Activated CD8-positive, alpha-beta memory T cell treated with anti-CD3 and anti-CD28 coated beads for 36 hours (primary cell): ENCODE data around the gene CD96. TPM values are rescaled to one million over a fixed set of nuclear protein-coding genes. Genes with fewer than 3 reads are reported as not detected.

ENCODE experiments used
- CTCF ChIA-PET: fragments of 350-600 bp; sonication (Branson Sonifier 250); formaldehyde crosslinking; loops from one replicate; lab custom pipeline; 2021; ENCODE audit warnings: antibody characterized with exemption; lab: Charles Lee
- POLR2A ChIA-PET: fragments of 350-600 bp; sonication (Branson Sonifier 250); formaldehyde crosslinking; loops from one replicate; lab custom pipeline; 2021; ENCODE audit warnings: antibody characterized with exemption; lab: Charles Lee
- total RNA-seq, 2 experiments: library from RNA; stranded (reverse); gene quantifications; one replicate each; pipeline ENCODE4 v1.2.3, GENCODE V29; 2021

Gene CD96
- total RNA-seq, 2 experiments from 2014 or later, result 68.3 to 69.1 TPM

DNA sequence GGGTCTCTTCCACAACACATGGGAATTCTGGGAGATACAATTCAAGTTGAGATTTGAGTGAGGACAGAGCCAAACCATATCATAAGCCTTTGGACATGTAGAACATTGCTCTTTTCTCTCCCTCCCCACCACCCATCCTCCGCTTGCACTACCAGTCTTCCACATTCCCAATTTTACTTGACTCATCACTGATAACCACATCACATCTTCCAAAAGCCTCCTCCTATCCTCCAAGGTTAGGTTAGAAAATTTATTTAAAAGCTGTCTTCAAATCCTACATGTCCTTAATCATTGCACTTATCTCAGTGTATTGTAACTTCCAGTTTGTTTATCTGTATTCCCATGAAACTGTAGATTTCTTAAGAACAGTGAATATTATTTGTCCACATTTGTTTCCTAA lies 42.7 kb downstream of the CD96 start:
- ChIA-PET POLR2A (interaction anchor here (1.2 kb wide), 1 partner anchor 9 kb away, joined by 5 read pairs; no protein-coding TSS in a partner anchor), CTCF (no interaction called here)

DNA sequence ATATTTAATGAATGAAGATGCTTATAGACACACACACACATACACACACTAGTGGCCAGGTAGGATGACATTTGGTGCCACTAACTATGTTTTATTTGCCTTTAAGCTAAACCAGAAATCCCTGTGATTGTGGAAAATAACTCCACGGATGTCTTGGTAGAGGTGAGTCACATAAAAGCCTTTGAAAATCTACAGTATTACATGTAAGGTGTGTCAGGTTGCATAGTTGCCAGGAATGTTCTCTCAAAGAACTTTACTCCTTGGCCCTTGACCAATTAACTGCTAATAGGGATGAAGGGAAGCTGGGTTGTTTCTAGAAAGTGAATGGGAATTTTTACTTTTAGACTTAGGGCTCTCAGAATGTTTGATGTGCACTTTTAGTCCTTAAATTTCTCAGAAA lies 43.2 kb downstream of the CD96 start:
- ChIA-PET CTCF (no interaction called here), POLR2A (interaction anchor here (1.2 kb wide), 1 partner anchor 8 kb away, joined by 5 read pairs; no protein-coding TSS in a partner anchor)

DNA sequence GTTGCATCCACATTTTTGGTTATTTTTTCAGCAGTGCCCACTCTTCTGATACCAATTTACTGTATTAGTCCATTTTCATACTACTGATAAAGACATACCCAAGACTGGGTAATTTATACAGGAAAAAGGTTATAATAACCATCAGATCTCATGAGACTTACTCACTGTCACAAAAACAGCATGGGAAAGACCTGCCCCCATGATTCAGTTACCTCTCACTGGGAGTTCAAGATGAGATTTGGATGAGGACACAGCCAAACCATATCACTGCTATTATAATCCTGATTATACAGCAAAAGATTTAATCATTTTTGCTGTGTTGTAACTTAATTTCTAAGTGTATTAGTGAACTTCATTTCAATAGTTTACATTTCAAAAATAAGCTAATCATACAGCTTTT lies 46.5 kb downstream of the CD96 start:
- ChIA-PET POLR2A (interaction anchor here (0.6 to 3.5 kb wide), 4 partner anchors 15 to 830 kb away, joined by 3 to 33 read pairs (median 4); no protein-coding TSS in a partner anchor), CTCF (interaction anchor here (0.7 to 4.0 kb wide), 5 partner anchors 19 to 61 kb away, joined by 3 to 22 read pairs (median 3); no protein-coding TSS in a partner anchor)

DNA sequence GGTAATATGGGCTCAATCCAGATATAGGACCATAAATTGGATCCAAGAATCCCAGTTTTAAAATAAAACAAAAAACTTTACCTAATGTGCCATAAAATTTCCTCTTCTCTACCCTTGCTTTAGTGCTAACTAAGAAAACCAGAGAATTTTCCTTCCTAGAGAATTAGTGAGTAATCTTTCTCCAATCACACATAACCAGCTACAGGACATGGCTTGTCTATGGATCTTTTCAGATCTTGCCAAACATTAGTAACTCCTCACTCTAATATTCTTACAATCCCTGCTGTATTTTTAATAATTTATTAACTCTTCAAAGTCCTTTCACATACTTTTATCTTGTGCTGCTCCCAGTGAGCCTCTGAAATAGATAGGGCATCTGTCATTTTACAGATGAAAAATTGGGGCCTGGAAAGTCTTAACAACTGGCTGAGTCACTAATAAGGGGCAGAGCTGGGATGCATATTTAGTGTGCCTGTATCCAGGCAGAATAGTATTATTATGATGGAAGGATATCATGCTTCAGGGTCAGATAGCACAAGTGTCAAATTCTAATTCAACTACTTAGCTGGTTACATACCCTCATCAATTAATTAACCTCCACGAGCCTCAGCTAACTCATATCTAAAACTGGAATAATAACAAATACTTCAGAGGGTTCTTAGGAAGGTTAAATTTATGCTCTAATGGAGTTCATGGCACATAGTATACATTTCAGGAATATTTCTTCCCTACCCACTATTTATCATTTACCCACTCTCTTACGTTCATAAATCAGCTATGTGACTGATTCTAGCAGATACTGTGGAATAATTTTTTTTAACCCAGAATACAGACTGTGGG lies 47.5 kb downstream of the CD96 start:
- ChIA-PET POLR2A (interaction anchor here (0.6 to 3.5 kb wide), 10 partner anchors 10 to 46 kb away, joined by 3 to 33 read pairs (median 6); no protein-coding TSS in a partner anchor), CTCF (interaction anchor here (0.7 to 4.0 kb wide), 4 partner anchors 18 to 424 kb away, joined by 3 to 22 read pairs (median 3); no protein-coding TSS in a partner anchor)

DNA sequence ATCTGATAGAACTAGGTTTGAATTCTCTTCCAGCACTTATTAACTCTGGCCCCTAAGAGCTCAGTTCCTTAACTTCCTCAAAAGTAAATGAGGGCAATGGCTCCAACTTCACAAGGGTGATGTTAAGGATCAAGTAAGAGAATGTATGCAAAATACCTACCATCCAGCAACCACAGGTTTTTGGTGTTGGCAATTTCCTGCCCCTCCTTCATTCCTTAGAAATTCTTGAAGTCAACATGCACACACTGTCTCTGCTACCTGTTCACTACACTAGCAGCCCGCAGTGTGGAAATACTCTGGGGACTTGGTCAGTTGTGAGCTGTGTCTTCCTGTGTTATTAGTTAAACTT lies 48.1 kb downstream of the CD96 start:
- CTCF ChIA-PET, result interaction anchor here (0.8 to 4.0 kb wide), 4 partner anchors 8 to 423 kb away, joined by 3 to 22 read pairs (median 4); no protein-coding TSS in a partner anchor
- POLR2A ChIA-PET, result interaction anchor here (0.6 to 3.5 kb wide), 8 partner anchors 10 to 47 kb away, joined by 3 to 33 read pairs (median 8); no protein-coding TSS in a partner anchor

DNA sequence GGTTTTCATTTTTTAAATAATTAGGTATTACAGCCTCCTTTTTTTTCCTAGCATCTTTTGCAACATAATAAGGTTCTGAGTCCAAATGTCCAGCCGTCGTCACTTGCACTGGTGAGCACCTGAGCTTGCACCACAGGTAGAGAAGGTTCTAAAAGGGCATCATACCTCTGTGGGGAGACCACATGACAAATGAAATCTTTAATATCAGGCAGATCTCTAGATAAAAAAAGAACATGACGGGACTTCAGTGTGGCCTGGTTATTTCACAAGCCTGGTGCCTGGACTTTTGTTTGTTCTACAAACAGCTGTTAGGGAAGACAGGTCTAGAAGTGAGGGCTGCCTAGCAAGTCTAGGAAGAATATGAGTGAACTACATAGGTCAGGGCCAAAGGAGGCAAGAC lies 49.6 kb downstream of the CD96 start:
- POLR2A ChIA-PET, result interaction anchor here (0.6 to 4.5 kb wide), 7 partner anchors 12 to 388 kb away, joined by 3 to 33 read pairs (median 4); no protein-coding TSS in a partner anchor
- CTCF ChIA-PET, result interaction anchor here (1.1 to 4.0 kb wide), 4 partner anchors 8 to 45 kb away, joined by 3 to 22 read pairs (median 4); no protein-coding TSS in a partner anchor

DNA sequence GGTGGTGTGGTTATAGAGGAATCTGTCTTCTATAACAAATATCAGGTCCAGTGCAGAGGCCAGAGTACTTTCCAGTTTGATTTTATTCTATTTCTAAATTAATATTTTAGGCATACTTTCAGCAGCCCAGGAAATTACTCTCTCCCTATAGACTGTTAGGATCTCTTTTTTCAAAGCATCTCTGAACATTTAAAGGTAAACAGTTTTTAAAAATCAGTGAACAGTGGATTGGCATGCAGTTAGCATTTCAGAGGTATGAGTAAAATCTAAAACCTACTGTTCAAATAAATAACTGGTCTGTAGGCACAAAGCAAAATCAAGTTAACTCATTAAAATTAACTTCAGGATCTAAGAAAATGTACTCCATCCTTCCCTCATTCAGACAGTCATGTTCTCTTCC lies 50.1 kb downstream of the CD96 start:
- POLR2A ChIA-PET, result interaction anchor here (0.6 to 5.0 kb wide), 8 partner anchors 12 to 59 kb away, joined by 3 to 51 read pairs (median 33); no protein-coding TSS in a partner anchor
- CTCF ChIA-PET, result interaction anchor here (3.2 to 4.0 kb wide), 3 partner anchors 24 to 49 kb away, joined by 14 to 28 read pairs (median 22); no protein-coding TSS in a partner anchor

DNA sequence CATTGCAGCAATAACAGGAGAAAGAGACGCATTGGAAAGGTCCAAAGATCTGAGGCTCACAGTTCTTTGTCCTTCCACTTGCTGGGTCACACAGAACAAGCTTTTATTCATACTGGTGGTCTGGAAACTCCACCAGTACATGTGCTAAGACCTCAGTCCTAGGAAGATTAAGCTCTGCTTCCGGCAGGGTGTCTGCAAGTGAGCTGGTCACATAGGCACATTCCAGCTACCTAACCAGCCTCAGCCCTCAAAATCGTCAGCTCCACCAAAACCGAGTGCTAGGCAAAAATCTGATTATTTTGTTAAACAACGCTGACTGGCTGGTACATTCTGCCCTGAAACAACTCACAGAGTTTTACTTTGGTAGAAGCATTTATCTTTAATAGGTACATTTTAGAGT lies 50.9 kb downstream of the CD96 start:
- POLR2A ChIA-PET, result interaction anchor here (0.5 to 5.0 kb wide), 9 partner anchors 8 to 920 kb away, joined by 3 to 51 read pairs (median 25); no protein-coding TSS in a partner anchor
- CTCF ChIA-PET, result interaction anchor here (1.2 to 3.9 kb wide), 6 partner anchors 11 to 49 kb away, joined by 3 to 28 read pairs (median 12); no protein-coding TSS in a partner anchor

DNA sequence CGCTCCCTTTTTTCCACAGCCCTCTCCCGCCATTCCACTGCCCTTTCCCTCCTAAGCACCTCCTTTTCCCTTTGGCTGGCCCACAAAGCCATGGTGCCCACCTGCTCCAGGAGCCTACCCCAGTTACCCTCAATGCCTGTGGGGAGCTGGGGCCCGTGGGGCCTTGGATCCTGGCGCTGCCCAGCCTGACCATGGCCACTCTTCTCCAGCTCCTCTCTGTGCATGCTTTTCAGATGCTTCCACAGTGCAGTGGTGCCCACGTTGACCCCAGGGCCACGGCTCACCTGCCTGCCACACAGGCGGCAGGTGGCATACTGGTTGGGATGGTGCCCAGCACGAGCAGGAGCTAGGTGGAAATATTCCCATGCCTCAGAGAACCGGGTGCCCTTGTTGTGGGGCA lies 51.7 kb downstream of the CD96 start:
- ChIA-PET CTCF (interaction anchor here (1.2 to 3.9 kb wide), 7 partner anchors 11 to 50 kb away, joined by 3 to 28 read pairs (median 11); no protein-coding TSS in a partner anchor), POLR2A (interaction anchor here (0.6 to 5.0 kb wide), 9 partner anchors 9 to 50 kb away, joined by 3 to 51 read pairs (median 25); no protein-coding TSS in a partner anchor)

DNA sequence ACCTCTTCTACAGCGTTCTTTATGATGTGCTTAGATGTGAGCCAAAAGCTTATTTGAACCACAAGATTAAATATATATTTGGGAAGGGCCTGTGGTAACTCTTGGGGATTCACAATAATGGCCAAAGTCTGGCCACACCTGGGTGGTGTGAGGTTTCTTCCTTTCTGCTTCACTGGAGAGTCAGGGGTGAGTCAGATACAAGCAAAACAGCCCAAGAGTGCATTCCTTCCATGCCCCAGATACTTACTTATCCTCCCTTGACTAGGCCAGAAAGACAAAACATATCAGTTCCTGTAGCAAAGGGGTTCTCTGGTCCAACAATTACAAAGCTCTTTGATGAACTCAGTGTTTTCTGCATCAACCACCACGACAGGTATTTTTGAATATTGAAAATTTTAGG lies 52.2 kb downstream of the CD96 start:
- ChIA-PET POLR2A (interaction anchor here (1.3 to 5.0 kb wide), 9 partner anchors 10 to 53 kb away, joined by 3 to 51 read pairs (median 25); partner anchors contain the start of gene CD96), CTCF (interaction anchor here (1.4 to 3.9 kb wide), 6 partner anchors 10 to 51 kb away, joined by 3 to 28 read pairs (median 12); no protein-coding TSS in a partner anchor)

DNA sequence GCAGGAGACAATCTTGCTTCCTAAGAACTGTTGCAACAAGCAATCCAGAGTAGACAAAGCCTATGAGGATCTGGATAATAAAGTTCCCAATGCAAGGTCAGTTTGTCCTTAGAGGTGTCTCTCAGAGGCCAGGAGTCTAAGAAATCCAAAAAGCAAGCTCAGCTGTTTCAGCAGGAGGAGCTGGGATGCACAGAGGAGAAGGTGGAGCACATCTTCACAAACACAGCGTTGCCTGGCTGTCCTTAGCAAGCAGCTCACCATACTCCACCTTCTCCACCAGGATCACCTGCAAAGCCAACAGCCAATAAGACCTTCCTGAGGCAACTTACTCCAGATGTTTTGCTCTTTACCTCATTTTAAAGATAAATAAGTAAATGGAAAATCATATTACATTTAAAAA lies 52.8 kb downstream of the CD96 start:
- ChIA-PET CTCF (interaction anchor here (1.0 to 3.9 kb wide), 7 partner anchors 9 to 78 kb away, joined by 3 to 28 read pairs (median 11); no protein-coding TSS in a partner anchor), POLR2A (interaction anchor here (1.3 to 5.0 kb wide), 9 partner anchors 9 to 53 kb away, joined by 3 to 51 read pairs (median 25); partner anchors contain the start of gene CD96)

DNA sequence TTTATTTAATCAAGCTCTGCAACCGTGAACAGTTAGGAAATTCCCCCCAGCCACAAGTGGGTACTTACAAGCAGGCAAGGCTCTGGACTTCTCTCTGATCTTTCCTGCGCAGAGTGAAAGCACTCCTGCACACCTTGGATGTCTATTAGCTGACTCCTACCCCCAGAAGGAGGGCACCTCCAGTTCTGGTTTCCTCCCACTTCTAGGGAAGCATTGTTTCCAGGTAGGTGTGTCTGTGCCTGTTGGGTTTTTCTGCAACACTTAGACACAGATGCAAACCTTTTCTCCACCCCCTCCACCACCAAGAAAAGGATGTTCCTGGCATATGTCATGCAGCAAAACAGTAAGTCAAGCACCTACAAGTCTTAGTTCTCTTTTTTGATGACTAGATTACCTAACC lies 53.2 kb downstream of the CD96 start, which contains the start of gene ZBED2:
Gene ZBED2 (minus strand): TSS at position 115 of the 400 bp plus-strand sequence. CDS start 1,145 bp downstream, outside the sequence.
- POLR2A ChIA-PET, result interaction anchor here (0.5 to 5.0 kb wide), 9 partner anchors 9 to 54 kb away, joined by 3 to 51 read pairs (median 25); partner anchors contain the start of gene CD96
- CTCF ChIA-PET, result interaction anchor here (1.0 to 3.9 kb wide), 6 partner anchors 9 to 78 kb away, joined by 3 to 28 read pairs (median 12); no protein-coding TSS in a partner anchor

DNA sequence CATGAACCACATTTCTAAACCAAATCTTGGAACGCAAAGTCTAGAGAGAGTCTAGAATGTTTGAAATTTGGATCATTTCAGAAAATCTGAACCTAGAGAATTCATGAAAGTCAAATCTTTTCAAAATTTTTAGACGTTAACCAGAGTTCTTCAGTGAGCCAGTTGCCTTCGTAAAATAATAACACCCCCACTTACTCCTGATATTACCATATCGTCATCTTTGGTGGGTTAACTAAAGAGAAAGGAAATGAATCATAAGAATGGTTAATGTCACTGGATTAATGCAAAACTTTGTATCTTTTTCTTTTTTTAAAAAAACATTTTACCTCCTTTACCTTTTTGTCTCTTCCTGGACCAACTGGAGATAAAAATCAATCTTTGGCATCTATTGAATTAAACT lies 54.3 kb downstream of the CD96 start:
- POLR2A ChIA-PET, result interaction anchor here (3.8 to 5.0 kb wide), 3 partner anchors 14 to 50 kb away, joined by 25 to 51 read pairs (median 39); no protein-coding TSS in a partner anchor
- CTCF ChIA-PET, result interaction anchor here (1.5 to 3.9 kb wide), 2 partner anchors 20 to 49 kb away, joined by 3 to 28 read pairs; no protein-coding TSS in a partner anchor

DNA sequence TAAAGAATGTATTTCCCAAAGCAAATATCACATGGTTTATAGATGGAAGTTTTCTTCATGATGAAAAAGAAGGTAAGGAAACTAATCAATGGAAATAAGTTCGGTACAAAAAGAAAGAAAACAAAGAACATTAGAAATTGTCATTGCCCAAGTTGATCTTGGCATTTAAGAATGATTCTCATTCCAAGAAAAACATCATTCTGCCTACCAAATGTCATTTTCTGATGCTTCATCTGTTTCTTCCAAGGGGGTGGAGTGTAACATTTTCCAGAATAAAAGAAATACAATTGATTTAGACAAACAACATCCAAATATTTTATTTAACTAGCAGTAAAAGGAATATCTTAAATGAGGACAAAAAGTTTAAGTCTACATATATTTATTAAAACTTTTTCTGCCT lies 56.1 kb downstream of the CD96 start:
- POLR2A ChIA-PET, result no interaction called here
- CTCF ChIA-PET, result interaction anchor here (2.4 kb wide), 1 partner anchor 19 kb away, joined by 10 read pairs; no protein-coding TSS in a partner anchor

DNA sequence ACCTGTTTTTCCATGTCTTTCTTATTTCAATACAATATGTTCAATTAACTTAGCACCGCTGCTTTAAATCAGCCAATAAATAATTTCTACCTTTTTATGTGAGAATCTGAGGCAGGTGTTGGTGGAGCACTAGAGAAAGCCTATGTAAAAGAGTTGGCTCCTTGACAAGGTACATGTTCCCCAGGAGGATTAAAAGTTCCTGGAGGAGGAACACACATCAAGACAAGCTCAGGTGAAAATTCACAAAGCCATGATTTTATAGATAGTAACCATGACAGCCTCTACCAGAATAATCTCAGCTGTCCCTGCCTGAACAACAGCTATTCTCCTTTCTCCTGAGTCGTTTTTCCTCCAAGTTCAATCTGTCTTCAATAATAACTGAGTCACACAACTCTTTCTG lies 56.6 kb downstream of the CD96 start:
- ChIA-PET CTCF (interaction anchor here (2.4 kb wide), 1 partner anchor 18 kb away, joined by 10 read pairs; no protein-coding TSS in a partner anchor), POLR2A (no interaction called here)

DNA sequence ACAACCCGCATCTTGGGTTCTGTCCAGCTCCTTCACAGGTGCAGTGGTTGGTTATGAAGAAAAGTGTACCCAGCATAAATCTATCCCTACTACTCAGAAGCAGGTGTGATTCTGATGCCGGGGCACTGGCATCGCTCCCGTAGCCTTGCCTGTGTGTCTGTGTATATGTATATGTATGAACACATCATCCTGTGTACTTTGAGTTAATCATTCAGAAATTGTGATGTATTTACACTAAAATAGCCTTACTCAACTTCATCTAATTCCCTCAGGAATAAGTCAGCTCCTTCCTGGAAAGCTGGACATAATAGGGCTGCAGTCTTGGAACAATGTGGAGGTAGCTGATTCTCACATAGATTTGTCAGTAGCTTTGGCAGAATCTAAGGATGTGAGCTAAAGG lies 59.8 kb downstream of the CD96 start:
- ChIA-PET CTCF (interaction anchor here (1.1 to 1.7 kb wide), 3 partner anchors 9 to 90 kb away, joined by 3 to 5 read pairs (median 3); no protein-coding TSS in a partner anchor), POLR2A (interaction anchor here (1.0 to 4.5 kb wide), 3 partner anchors 11 to 14 kb away, joined by 3 to 19 read pairs (median 7); no protein-coding TSS in a partner anchor)

DNA sequence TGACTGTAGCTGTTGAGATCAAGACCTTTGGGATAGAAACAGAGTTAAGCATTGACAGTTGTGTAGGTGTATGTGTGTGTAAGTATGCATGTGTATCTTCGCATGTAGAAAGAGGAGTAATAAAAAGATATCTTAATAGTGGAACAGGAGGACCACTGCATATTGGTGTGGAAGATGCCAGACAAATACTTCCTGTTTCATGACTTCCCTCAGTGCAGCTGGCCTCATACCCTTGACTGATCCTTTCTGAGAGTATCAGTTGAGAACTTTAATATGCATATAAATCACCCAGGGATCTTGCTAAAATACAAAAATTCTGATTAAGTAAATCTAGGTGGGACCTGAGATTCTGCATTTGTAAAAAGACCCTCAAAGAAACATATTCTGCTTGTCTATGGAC lies 61.7 kb downstream of the CD96 start:
- ChIA-PET POLR2A (interaction anchor here (1.0 to 4.5 kb wide), 8 partner anchors 10 to 60 kb away, joined by 3 to 41 read pairs (median 10); partner anchors contain the start of gene ZBED2), CTCF (interaction anchor here (1.0 to 3.6 kb wide), 6 partner anchors 9 to 61 kb away, joined by 3 to 20 read pairs (median 8); partner anchors contain the start of gene ZBED2)
